GM23338 (cell line): Measurements from ENCODE around the gene DMBT1. TPM values are rescaled to one million over a fixed set of nuclear protein-coding genes. Genes with fewer than 3 reads are reported as not detected.

ENCODE experiments used
- ATAC-seq: fragments of 200-7000 bp; cut with Tn5 transposase; 3 replicates; pipeline ENCODE4 v1.9.1; 2020
- DNase-seq: peaks from one replicate; pipeline ENCODE4 v3.0.0-alpha.2; 2015; ENCODE audit warnings: low spot score
- H2AFZ ChIP-seq: fragments of 200-600 bp; sonication (generic); 2 replicates; pipeline ENCODE4 v1.8.0; 2016; ENCODE audit warnings: antibody characterized with exemption, mild to moderate bottlenecking, moderate library complexity
- H3F3A ChIP-seq: fragments of 200-600 bp; sonication (generic); replicated peaks from 2 replicates; pipeline ENCODE4 v1.8.0; 2017; ENCODE audit warnings: antibody characterized with exemption, mixed run types, low read depth
- H3K27ac ChIP-seq: fragments of 200-600 bp; sonication (generic); 2 replicates; pipeline ENCODE4 v1.6.1; 2016; ENCODE audit warnings: low read depth
- H3K27me3 ChIP-seq: fragments of 200-600 bp; sonication (generic); 2 replicates; pipeline ENCODE4 v1.8.0; 2016; ENCODE audit warnings: mild to moderate bottlenecking, mixed run types, moderate library complexity; ENCODE audit not compliant: insufficient read depth
- H3K36me3 ChIP-seq: fragments of 200-600 bp; sonication (generic); 2 replicates; pipeline ENCODE4 v1.8.0; 2016; ENCODE audit warnings: mild to moderate bottlenecking; ENCODE audit not compliant: insufficient read depth
- H3K4me1 ChIP-seq: fragments of 200-600 bp; sonication (generic); 2 replicates; pipeline ENCODE4 v1.8.0; 2016; ENCODE audit warnings: mild to moderate bottlenecking, moderate library complexity; ENCODE audit not compliant: insufficient read depth
- H3K4me2 ChIP-seq: fragments of 200-600 bp; sonication (generic); 2 replicates; pipeline ENCODE4 v1.7.1; 2017; ENCODE audit warnings: mixed run types
- H3K4me3 ChIP-seq: fragments of 200-600 bp; sonication (generic); 2 replicates; pipeline ENCODE4 v1.6.1; 2016; ENCODE audit warnings: mixed run types
- H3K79me2 ChIP-seq: fragments of 200-600 bp; sonication (generic); replicated peaks from 2 replicates; pipeline ENCODE4 v1.8.0; 2017; ENCODE audit warnings: mild to moderate bottlenecking; ENCODE audit not compliant: insufficient read depth
- H3K9me2 ChIP-seq: fragments of 200-600 bp; sonication (generic); 2 replicates; pipeline ENCODE4 v1.8.0; 2017; ENCODE audit not compliant: insufficient read depth
- H4K20me1 ChIP-seq: fragments of 200-600 bp; sonication (generic); replicated peaks from 2 replicates; pipeline ENCODE4 v1.8.0; 2017; ENCODE audit warnings: mild to moderate bottlenecking; ENCODE audit not compliant: insufficient read depth
- H3K27ac Mint-ChIP-seq: 2 replicates; pipeline ENCODE4 v1.8.0; 2020; ENCODE audit warnings: inconsistent platforms, mild to moderate bottlenecking, moderate library complexity, mixed read lengths
- H3K27me3 Mint-ChIP-seq: 3 replicates; pipeline ENCODE4 v1.8.0; 2022; ENCODE audit warnings: low read depth, mild to moderate bottlenecking, moderate library complexity, mixed read lengths, inconsistent platforms; ENCODE audit not compliant: insufficient read depth, poor library complexity
- H3K36me3 Mint-ChIP-seq: 3 replicates; pipeline ENCODE4 v1.8.0; 2021; ENCODE audit warnings: low read depth, mild to moderate bottlenecking, inconsistent platforms, moderate library complexity, mixed read lengths
- H3K4me1 Mint-ChIP-seq: 3 replicates; pipeline ENCODE4 v1.8.0; 2020; ENCODE audit warnings: mild to moderate bottlenecking, inconsistent platforms, mixed read lengths
- H3K4me3 Mint-ChIP-seq: 3 replicates; pipeline ENCODE4 v1.8.0; 2021; ENCODE audit warnings: moderate library complexity, mild to moderate bottlenecking, inconsistent platforms, mixed read lengths
- H3K9me3 Mint-ChIP-seq: 3 replicates; pipeline ENCODE4 v1.8.0; 2020; ENCODE audit warnings: moderate library complexity, mild to moderate bottlenecking, inconsistent platforms, mixed read lengths
- ETS1 ChIP-seq: IDR thresholded peaks from 2 replicates; pipeline ENCODE4 v1.6.1; 2016; ENCODE audit warnings: antibody characterized with exemption
- EZH2phosphoT487 ChIP-seq: fragments of 200-600 bp; sonication (generic); IDR thresholded peaks from one replicate; pipeline ENCODE4 v1.8.1; 2018; ENCODE audit warnings: antibody characterized with exemption; ENCODE audit not compliant: unreplicated experiment
- NANOG ChIP-seq: IDR thresholded peaks from 2 replicates; pipeline ENCODE4 v1.6.1; 2016; ENCODE audit warnings: antibody characterized with exemption, borderline replicate concordance
- POLR2AphosphoS5 ChIP-seq: IDR thresholded peaks from 2 replicates; pipeline ENCODE4 v1.6.1; 2016; ENCODE audit warnings: antibody characterized with exemption, low read depth
- REST ChIP-seq: IDR thresholded peaks from one replicate; pipeline ENCODE4 v1.6.1; 2018; ENCODE audit warnings: antibody characterized with exemption; ENCODE audit not compliant: unreplicated experiment
- ZNF114 ChIP-seq: fragments of 250-450 bp; sonication (Bioruptor Pico); IDR thresholded peaks from 2 replicates; pipeline ENCODE4 v1.5.0; 2020; ENCODE audit warnings: mild to moderate bottlenecking, moderate library complexity
- ZNF331 ChIP-seq: fragments of 250-450 bp; sonication (Bioruptor Pico); IDR thresholded peaks from 2 replicates; pipeline ENCODE4 v1.5.0; 2020; ENCODE audit warnings: low read depth, mild to moderate bottlenecking, moderate library complexity
- ZNF462 ChIP-seq: fragments of 250-450 bp; sonication (Bioruptor Pico); IDR thresholded peaks from 2 replicates; pipeline ENCODE4 v1.5.0; 2020; ENCODE audit warnings: mild to moderate bottlenecking, moderate library complexity
- polyA plus RNA-seq: library from polyadenylated mRNA; unstranded; fragments of >200 nt; fragmentation: Nextera tagmentation; extraction: Ambion mirVana; gene quantifications from 2 replicates; pipeline ENCODE4 v1.2.1, GENCODE V29; 2016
- total RNA-seq: library from RNA; depleted of rRNA; stranded (reverse); fragments of >200 nt; shearing (Covaris generic); gene quantifications from 2 replicates; pipeline ENCODE4 v1.2.3, GENCODE V29; 2014

The DMBT1 gene
- total and polyA plus RNA-seq, 2 experiments from 2014 or later: 0.03 to 0.05 TPM

GRCh38 chr10:122513053-122513452 is 47.5 kb upstream of the DMBT1 start (continued):
- TF ChIP-seq REST (no peak), ZNF331 (no peak)

GRCh38 chr10:122514045-122514840 is 46.3 kb upstream of the DMBT1 start:
- Mint-ChIP-seq H3K9me3 (no peaks in the 10 kb centered on the region), H3K36me3 (no peaks in the 10 kb centered on the region), H3K4me3 (no peak overlapping the region), H3K27ac (no peak overlapping the region), H3K27me3 (no peaks in the 10 kb centered on the region), H3K4me1 (peaks cover 5% of the 10 kb centered on the region; the same call in 2 of the 3 replicates)
- Histone ChIP-seq H3K4me3 (no peak overlapping the region), H3K36me3 (no peaks in the 10 kb centered on the region), H3K4me1 (no peaks in the 10 kb centered on the region), H3K9me2 (no peaks in the 10 kb centered on the region), H3F3A (no peaks in the 10 kb centered on the region), H3K27me3 (no peaks in the 10 kb centered on the region), H2AFZ (no peak overlapping the region), H3K79me2 (no peaks in the 10 kb centered on the region), H3K4me2 (no peak overlapping the region), H4K20me1 (no peaks in the 10 kb centered on the region), H3K27ac (no peak overlapping the region)
- no peak for ATAC-seq
- DNase-seq: no peak
- TF ChIP-seq EZH2phosphoT487 (no peak), ZNF462 (CRISPR knock-in tag) (no peak), ZNF331 (no peak), NANOG (no peak), ZNF114 (CRISPR knock-in tag) (no peak), ETS1 (no peak), POLR2AphosphoS5 (no peak), REST (no peak)
